Measurements from ENCODE around the gene BZW2.

DNA sequence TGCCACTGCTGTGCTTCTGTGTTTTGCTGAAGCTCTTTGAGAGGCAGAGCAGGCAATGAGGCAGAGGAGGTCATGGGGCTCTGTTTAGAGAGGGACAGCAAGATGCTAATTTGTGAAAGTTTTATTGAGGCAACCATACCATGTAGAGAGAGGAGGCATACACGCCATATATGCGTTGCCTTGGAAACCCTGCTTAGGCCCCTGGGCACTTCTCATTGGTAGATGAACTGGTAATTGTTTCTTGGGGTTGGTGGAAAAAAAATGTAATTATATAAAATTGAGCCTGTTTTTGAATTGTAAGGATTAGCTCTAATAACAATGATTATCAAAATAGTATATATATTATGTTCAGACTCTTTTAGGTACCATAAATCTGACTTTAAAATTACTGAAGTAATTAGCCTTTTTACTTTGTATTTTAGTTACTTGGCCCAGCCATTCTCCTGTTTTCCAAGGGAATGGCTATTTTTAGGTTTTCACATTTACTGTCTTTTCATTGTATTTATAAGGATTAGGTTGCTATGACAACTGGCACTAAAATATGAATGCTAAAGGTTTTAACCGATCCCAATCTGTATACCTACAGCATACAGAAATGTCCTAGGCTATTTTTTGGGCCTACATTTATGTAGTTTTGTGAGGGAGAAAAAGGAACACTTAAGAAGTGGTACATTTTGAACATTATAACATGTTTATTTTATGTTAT lies 52.4 kb downstream of the BZW2 start:
- TF ChIP-seq POLR2AphosphoS5 (IDR thresholded peaks at IDR 0.05; ENCODE audit: low read depth, low read length) (no peak), POLR2A (IDR thresholded peaks at IDR 0.05; ENCODE audit: low read depth, low read length) (no peak), TAF1 (IDR thresholded peaks at IDR 0.05; ENCODE audit: borderline replicate concordance, low read depth, low read length) (no peak)

Measured in GM12892 (cell line).